ENCODE data around the gene RDH5.
A peak's percentile ranks its signal among the peaks of the same experiment; 100 is the strongest.

DNA sequence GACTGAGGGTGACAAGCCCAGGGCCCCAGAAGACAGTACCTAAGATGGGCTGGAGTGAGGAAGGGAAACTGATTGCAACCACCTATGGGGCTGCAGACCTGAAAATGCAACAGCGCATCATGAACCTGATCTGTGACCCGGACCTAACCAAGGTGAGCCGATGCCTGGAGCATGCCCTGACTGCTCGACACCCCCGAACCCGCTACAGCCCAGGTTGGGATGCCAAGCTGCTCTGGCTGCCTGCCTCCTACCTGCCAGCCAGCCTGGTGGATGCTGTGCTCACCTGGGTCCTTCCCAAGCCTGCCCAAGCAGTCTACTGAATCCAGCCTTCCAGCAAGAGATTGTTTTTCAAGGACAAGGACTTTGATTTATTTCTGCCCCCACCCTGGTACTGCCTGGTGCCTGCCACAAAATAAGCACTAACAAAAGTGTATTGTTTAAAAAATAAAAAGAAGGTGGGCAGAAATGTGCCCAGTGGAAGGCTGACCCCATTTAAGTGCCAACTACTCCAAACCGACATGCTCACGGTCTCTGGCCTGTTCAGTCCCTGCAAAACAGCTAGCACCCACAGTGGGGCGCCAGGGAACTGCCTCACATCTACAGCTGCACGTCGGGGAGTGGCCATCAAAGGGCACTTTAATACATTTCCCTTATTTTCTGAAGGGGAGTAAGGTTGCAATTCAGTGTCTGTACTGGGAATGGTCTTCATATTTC lies 4.2 kb downstream of the RDH5 start:
- TF ChIP-seq, protein P1, sequence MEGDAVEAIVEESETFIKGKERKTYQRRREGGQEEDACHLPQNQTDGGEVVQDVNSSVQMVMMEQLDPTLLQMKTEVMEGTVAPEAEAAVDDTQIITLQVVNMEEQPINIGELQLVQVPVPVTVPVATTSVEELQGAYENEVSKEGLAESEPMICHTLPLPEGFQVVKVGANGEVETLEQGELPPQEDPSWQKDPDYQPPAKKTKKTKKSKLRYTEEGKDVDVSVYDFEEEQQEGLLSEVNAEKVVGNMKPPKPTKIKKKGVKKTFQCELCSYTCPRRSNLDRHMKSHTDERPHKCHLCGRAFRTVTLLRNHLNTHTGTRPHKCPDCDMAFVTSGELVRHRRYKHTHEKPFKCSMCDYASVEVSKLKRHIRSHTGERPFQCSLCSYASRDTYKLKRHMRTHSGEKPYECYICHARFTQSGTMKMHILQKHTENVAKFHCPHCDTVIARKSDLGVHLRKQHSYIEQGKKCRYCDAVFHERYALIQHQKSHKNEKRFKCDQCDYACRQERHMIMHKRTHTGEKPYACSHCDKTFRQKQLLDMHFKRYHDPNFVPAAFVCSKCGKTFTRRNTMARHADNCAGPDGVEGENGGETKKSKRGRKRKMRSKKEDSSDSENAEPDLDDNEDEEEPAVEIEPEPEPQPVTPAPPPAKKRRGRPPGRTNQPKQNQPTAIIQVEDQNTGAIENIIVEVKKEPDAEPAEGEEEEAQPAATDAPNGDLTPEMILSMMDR (IDR thresholded peaks at IDR 0.05): peak; percentile 21 to 64 (median 36)
- no peak for TF ChIP-seq POLR2AphosphoS5 (IDR thresholded peaks at IDR 0.05)
- no peak for TF ChIP-seq POLR2A (IDR thresholded peaks at IDR 0.05)
